Fibroblast of gingiva (primary cell): ENCODE measurements around the gene HINT2.

Source experiments
- DNase-seq: peaks from one replicate; pipeline ENCODE4 v3.0.0-alpha.2; 2011; ENCODE audit warnings: low read depth

HINT2 gene

DNA sequence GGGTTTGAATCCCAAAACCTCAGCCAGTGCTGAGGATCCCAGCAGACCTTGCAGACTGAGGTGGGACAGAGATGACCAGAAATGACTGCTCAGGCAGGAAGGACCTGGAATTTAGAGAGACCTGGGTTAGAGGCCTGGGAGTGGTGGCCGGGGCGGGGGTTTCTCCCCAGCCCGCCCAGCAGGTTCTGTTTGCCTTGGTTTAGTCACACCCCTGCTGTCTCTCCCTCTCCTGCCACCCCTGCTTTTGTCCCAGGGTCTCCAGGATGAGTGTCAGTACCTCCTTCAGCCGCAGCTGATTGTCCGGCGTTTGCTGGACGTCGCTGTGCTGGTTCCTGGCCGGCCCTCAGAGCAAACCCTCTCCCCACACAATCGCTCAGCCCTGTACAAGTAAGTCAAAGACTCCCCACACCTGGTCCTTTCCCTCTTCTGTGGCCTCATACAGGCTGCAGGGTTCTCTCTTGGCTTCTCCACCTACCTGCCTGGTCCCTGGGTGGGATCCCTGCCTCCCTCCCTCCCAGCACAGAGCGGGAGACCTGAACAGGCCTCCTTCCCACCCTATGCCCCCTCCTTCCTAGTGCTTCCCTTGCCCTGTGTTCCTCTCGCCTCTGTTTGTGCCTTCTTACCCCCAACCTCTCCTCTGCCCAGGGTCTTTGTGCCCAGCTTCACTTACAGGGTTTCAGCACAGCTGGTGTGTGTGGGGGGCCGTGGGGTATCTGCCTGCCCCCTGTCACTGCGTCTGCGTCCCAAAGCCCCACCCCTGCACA lies 26.2 kb upstream of the HINT2 start:
- no peak for DNase-seq

DNA sequence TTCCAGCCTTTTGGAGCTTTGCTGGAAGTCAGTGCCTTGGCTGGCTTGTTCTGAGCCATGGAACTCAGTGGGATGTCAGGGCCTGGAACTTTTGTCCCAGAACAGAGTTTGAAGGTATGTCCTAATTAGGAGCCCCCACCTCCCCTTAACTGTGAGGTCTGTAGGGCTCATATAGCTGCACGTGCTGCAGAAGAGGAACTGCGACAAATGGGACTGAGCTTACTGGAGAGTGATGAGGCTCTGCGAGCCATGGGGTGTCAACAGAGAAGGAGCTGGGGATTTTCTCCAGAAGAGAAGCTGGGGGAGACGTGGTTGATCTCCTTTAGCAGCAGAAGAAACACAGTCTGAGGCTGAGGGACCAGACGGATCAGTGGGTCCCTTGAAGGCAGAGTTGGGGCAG lies 25.1 kb upstream of the HINT2 start:
- no peak for DNase-seq

DNA sequence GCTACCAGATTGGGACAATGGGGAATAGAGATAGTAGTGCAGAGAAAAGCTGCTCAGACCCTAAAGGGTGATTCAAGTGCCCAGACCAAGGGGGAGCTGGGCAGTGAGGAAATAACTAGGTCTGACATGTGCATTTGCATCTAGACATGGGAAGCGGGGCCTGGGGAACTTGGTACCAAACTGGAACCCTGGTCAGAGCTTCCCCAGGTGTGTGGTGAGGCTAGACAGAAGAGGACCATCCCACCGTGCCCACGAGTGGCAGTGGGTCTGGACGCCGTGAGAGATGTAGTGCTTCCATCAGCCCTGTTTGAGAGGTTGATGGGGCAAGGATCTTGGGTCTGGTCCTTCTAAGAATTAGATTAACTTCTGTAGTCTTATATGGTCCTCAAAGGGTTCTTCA lies 21.8 kb upstream of the HINT2 start:
- DNase-seq = no peak

DNA sequence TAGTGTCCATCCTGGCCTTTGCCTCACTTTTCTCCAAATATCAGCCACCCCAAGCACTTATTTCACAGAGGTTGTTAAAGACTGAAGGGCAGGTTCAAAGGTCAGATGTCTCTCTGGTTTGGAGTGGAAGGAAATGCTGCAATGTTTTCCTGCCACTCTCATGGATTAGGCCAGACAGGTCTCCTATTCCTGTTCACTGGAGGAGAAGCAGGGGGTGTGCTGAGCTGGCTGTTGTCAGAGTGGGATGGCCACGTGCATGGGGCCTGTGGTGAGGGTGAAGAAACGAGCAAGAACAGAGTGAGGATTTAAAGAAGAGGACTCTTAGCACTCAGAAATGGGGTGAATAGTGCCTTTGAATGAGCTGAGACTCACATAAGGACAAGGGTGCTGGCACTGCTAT lies 20.9 kb upstream of the HINT2 start:
- DNase-seq = no peak

DNA sequence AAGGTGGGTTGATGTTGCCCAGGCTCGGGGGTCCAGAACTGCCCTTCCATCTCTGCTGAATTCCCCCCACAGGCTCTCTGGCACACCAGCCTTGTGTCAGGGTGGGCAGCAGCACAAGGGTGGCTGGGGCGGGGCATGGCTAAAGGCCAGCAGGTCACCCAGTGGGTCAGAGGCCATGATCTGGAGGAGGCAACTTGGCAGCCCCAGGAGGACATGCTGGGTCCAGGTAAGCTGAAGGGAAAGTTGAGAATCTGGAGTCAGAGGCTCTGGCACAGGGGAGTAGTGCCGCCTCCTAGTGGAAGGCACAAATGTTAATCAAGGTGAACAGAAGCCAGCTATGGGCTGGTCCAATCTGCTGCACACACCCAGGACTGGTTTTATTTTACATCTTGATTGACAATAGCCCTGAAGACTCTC lies 20.4 kb upstream of the HINT2 start:
- DNase-seq = no peak

DNA sequence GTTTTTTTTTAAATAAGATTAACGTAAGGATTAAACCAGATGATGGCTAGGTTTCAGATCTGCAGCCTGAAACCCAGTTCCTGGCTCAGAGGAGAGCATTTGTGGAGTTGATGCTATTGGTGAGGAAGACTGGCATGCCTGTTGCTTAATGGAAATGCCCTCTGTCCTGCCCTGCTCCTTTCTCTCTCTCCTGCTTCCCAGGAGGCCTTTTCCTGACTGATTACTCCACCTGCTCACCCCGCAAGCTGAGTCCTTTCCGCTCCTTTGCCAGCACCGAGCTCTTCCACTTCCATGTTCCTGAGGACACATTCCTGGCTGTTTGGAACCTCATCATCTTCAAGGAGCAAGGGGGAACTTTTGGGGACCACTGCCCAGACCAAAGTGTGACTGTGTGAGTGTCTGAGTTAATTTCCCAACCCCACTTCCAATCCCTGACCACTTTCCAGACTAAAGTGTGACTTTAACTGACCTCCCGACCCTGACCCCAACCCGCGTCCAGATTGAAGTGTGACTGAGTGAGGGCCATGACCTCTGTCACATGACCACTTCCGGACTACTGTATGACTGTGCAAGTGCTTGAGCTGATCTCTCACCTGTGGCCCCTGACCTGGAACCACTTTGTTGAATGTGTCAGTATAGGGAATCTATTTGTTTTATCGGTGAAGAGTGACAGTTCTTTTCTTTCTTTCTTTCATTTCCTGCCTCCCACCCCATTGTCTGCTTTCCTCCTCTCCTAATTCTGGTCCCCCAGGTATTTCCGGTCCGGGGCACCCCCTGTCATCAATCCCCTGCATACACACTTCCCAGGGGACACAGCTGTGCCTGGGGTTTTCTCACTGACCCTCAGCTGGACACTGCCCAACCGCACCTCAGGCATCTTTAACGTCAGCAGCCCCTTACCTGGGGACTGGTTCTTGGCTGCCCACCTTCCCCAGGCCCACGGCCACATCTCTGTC lies 19.7 kb upstream of the HINT2 start:
- no peak for DNase-seq

DNA sequence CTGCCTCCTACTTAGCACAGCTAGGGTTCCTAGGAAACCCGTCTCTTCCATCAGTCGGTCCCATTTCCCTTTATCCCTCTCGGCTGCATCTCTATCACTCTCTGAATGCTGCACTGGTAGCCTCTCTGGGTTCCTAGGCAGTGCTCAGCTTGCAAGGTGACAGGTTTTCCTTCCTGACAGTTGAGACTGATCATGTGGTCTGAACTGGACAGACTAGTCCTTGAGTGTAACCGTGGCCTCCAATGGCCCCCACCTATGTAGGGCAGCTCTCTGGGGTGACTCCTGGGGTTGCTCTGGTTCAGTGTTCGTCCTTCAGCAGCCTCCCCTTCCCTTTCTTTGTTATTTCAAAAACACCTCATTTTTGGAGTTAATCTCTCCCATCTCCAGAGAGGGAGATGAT lies 18.0 kb upstream of the HINT2 start:
- no peak for DNase-seq

DNA sequence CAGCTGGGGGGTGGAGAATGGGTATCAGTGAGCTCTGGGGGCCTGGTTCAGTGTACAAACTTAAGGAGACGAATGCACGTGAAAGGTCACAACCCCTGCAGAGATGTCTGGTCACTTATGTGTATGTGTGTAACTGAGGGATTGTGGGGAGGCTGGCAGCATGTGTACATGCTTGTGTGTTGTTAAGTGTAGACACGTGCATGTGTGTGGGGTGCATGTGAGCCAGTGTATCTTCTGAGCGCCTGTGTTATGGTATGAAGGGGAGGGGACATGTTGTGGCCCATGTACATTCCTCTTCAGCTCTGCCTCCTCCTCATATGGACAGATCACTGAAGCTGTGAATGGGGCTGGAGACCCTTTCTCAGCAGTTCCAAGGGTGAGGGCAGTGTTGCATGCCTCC lies 16.2 kb upstream of the HINT2 start:
- DNase-seq = no peak

DNA sequence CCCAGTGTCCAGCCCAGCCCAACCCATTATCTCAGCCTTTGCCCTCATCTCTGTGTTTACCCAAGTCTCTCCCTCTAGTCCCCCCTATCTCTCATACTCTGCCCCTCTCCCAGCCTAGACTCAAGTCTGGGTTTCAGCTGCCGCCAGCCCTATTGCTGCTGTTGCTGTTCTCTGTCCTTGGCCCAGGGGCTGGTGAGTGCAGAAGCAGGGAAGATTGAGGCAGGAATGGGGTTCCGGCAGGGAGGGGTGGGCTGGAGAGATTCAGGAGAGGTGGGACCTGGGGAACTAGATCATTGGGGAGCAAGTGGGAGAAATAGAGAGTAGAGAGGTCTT lies 14.9 kb upstream of the HINT2 start:
- no peak for DNase-seq

DNA sequence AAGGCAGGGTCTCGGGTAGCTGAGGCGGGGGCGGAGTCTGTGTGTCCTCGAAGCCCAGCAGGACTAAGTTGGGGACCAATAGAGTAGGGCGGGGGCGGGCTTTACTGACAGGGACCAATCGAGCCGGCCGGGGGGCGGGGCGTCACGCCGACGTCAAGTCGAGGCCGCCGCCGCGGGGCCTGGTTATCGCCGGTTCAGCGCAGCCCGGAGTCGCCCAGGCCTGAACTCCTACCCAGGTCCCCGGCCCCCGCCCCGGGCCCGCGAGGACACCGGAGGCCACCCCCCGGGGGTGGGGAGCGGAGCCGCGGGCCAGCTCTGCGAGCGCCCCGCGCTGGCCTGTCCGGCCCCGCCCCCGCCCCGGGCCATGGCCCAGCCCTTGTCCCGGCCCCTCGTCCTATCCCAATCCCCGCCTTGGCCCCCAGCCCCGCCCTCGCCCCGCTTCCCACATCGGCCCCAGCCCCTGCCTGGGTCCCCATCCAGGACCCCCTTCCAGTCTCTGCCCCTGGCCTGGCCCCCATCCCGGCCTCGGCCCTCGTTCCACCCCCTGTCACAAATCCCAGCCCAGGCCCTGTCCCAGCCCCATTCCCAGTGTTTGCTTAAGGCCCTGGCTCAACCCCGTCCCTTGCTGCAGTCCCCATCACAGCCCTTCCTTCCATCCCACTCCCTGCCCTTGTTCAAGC lies 14.4 kb upstream of the HINT2 start, which contains the start of gene TMEM8B:
TSS of gene TMEM8B (plus strand) at position 145 of the 680 bp plus-strand sequence. CDS start at position 365, 220 bp downstream.
- DNase-seq = peak; percentile 89

DNA sequence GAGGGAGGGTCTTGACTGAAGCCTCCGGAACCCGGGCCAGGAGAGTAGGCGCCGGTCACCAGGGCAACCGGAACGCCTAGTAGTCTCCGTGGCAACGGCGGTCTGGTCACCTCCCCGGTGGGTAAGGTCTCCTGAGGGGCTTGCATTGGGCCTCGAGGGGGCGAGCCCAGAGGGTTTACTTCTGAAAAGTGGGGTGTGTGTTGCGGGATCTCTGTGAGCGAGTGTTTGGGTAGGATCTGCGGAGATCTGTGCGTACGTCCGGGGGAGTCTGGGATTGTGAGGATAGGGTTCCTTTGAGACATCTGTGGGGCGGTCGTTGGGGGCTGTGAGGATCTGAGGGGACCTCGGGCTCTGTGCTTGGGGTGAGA lies 13.9 kb upstream of the HINT2 start, which contains the start of gene FAM221B:
TSS of gene FAM221B (minus strand) at position 17 of the 368 bp plus-strand sequence. CDS start 2,571 bp downstream, outside the sequence.
- DNase-seq = no peak

DNA sequence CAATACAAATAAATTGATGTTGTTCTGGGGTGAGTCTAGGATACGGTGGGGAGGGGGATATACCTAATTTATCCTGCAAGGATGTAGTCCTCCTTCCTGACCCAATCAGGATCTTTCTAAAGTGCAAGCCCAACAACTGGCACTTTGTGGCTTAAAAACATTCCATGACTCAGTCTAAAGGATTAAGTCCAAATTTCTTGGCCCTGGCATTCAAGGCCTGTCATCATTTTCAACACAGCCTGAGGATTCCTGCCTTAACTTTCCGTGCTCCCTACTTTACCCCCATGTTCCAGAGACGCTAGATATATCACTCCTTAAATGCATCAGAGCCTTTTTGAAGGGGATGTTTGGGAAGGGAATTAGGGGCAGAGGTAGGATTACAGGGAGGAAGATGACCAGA lies 12.6 kb upstream of the HINT2 start:
- peak; percentile 48 for DNase-seq

DNA sequence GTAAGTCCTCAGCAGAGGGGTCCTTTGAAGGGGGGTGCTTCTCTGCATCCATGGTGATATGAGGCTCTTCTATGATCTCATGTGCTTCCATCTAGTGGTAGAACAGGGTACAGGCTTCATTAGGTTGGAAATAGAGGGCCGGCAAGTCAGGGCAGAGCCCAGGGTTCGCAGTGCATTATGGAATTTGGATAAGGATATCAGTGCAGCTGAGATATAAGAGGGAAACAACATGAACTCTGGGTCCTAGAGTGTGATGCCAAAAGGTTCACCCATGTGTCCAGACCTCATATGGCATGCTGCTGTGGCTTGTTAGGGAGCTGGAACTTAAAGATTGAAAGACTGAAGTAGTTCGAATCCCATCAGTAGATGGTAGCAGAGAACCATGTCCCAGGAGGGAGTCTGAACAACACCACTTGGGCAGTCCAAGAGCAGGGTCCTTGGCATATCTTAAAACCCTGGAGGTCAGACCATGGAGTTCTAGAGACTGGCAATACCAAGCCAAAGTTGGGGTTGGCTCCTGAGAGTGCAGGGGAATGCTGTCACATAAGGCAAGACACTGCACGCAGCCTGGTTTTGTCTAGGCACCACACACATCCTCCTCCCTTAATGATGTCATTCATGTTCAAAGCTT lies 11.3 kb upstream of the HINT2 start:
- peak; percentile 58 for DNase-seq

DNA sequence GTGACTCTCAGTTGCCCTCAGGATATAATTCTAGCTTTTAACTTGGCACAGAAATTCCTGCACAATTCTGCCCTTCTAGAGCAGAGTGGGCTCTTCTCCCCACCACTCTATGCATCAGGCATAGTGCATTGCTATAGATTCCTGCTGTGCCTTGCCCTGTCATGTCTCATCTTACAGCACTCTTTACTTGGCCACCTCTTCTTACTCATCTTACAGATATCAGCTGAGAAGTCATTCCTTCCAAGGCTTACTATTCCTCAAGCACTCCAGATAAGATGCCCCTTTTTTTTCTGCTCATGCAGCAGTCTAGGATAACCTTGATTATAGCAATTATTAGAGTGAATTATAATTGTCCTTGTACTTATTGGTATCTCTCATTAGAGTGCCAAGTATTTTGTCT lies 8.1 kb upstream of the HINT2 start:
- DNase-seq = no peak

DNA sequence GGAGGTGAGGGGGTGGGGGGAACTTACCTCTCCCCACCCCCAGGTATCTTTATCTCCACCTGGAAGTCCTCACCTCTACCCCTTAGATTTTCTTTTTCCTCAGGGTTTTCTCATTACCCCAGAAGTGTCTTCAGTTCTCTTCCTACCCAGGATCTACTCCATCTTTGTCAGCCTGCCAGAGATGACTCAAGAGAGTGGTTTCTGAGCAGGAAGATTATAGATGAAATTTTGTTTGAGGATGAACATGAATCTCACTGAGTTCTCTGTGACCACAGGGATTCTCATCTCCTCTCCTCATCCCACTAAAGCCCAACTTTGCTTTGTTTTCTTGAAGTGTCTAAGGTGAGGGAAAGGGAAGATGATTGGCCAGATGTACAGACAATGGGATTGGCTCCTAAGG lies 5.2 kb upstream of the HINT2 start:
- DNase-seq = peak; percentile 56

DNA sequence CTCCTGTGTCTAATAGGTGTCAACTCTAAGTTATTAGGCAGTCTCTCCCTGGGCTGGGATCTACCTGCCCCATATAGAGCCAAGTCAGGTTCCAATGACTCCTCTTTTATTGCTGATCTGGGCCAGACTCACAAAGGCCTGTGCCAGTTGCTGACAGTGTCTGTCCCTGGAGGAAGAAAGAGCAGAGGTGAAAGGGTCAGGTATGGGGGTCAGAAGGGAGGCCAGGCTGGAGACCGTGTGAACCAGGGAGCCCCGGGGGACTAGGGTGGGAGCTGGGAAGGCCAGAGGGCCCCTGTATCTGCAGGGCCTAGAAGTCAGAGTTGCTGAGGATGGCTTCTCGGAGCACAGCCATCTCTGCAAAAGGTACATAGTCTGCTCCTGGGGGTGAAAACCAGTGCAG lies 3.5 kb upstream of the HINT2 start:
- DNase-seq = no peak

DNA sequence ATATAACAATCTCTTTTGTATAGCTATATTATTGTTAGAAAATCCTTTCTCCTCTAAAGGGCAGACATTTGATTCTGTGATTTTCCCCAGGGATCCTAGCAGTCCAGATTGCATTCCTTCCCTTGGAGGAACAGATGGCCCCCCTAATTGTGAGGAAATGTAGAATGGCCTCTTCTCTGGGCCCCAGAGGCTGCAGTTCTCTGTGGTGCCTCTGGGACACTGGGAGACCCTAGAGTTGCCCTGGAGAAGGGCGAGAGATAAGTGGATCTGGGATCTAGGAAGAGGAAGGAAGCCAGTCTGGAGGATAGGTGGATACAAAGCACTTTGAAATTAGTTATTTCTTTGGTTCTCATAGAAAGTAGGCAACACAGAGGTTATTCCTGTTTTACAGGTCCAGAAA lies 1.9 kb upstream of the HINT2 start:
- DNase-seq = no peak

DNA sequence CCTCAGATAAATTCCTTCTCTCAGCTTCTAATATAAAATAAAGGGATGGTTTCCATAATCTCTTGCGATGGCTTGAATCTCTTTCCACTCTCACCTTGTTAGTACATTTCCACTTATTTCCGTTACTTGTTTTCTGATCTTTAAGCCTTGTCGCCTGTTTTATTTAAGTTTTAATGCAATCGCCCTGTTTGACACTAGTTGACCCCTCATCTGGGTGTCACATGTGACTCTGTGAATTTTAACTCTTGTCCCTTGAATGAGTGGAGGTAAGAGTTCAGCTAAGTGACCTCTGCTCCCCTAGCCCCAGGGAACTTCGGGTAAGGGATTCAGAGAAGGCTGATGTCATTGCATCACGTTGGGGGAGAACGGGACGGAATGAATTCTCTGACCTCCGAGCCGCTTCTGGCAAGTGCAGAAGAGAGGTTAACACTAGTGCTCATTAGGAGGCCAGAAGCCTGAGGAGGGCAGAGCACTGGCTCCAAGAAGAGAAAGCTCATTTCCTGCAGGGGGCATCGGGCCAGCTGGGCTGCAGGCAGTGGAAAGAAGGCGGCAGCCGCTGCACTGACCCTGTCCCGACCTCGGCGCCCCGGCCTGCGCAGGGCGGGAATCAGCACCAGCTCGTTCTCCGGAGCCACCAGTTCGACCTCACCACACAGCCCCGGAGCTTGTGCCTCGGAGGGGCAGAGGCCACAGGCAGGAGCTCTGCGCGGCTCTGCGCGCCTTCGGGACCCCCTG lies 569 bp downstream of the HINT2 start:
- DNase-seq = peak; percentile 69

DNA sequence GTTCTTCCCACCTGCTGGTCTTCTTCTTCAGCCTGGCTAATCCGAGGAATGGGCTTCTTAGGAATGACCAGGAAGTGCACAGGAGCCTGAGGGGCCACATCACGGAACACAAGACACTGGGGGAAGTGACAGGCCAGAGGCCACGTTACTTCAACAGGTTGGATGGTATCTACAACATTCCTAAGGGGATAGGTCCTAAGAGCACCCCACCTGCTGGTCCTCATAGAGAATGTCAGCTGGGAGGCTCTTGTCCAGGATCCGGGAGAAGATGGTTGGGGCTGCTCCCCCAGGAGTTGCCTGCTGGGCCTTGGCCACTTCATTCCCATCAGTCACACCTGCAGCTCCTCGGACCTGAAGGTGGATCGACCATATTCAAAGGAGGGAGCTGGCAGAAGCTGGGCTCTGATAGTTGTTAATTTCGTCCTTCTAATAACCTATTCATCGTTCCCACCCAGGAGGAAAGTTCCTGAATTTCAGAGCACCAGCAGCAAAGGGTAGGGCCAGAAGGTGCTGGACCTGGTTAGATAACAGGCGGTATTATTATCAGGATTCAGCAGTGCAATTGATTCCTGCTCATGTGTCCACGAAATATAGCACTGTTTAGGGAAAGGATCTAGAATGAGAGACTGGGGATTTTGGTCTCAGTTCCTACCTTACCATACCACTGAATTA lies 1.3 kb downstream of the HINT2 start:
- DNase-seq = no peak

DNA sequence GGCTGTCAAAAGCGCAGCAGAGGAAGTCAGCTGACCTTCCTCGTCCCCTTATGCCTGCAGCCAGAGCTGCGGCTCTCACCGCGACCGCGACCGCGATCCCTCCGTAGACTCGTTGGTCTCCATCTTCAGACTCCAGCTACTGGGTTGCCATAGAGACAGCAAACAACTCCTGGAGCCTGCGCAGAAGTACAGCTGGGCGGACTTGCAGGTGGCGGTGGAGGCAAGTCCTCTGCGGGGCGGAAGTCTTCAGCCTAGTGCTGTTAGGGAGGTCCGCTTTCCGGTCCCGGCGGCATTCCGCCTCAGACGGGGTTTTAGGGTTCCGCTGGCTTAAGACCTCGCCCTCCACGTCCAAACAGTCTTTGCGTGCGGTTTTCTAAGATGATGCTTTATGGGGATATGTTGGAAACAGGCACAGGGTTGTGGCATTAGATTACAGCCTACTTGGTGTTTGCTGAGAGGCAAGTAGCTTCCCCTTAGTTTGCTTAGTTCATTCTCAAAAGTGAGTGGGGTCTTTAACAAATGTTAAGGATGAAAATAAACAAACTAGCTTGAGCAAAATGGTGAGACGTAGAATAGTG lies 2.7 kb downstream of the HINT2 start, which contains the start of gene SPAG8:
TSS of gene SPAG8 (minus strand) at position 238 of the 578 bp plus-strand sequence. CDS start at position 123, 115 bp downstream.
- peak; percentile 96 for DNase-seq
